ENCODE results near the gene SUSD2. TPM values are rescaled to one million over a fixed set of nuclear protein-coding genes. Genes with fewer than 3 reads are reported as not detected.

Gene SUSD2
- polyA plus RNA-seq, 1 donor (not counting 4 experiments of a cell fraction or from before 2014, with no cell fraction given): 0.01 TPM

GRCh38 chr22:24187731-24188644 lies 6.7 kb downstream of the SUSD2 start:
- H3K4me2 ChIP-seq (ENCODE audit: control insufficient read depth, extremely low read depth, insufficient read depth, low read depth, low read length): no peak overlapping the region
- FAIRE-seq: no peak
- H3K9me1 ChIP-seq (ENCODE audit: control insufficient read depth, extremely low read depth, insufficient read depth, low read length): no peaks in the 10 kb centered on the region
- no peak overlapping the region for H3K9ac ChIP-seq (ENCODE audit: control insufficient read depth, extremely low read depth, insufficient read depth, low read length)
- no peaks in the 10 kb centered on the region for H3K9me3 ChIP-seq (ENCODE audit: control insufficient read depth, low read depth, low read length)
- no peaks in the 10 kb centered on the region for H3K79me2 ChIP-seq (ENCODE audit: control insufficient read depth, insufficient read depth, low read length)
- peaks cover 10% of the 10 kb centered on the region for H3K4me1 ChIP-seq (ENCODE audit: control insufficient read depth, extremely low read depth, insufficient read depth, low read length)
- no peak overlapping the region for H2AFZ ChIP-seq (ENCODE audit: control insufficient read depth, low read length)
- no peak overlapping the region for H3K27ac ChIP-seq (ENCODE audit: control insufficient read depth, insufficient read depth, low read length)
- no peak for DNase-seq (ENCODE audit: low read depth, low spot score)
- no peaks in the 10 kb centered on the region for H3K27me3 ChIP-seq (ENCODE audit: control insufficient read depth, extremely low read depth, insufficient read depth, low read length)
- no peaks in the 10 kb centered on the region for H3K36me3 ChIP-seq (ENCODE audit: control insufficient read depth in 2 of 2, extremely low read depth in 1 of 2, insufficient read depth in 2 of 2, low read length in 2 of 2)
- H3K4me3 ChIP-seq (ENCODE audit: control insufficient read depth in 2 of 3, extremely low read depth in 1 of 3, insufficient read depth in 2 of 3, low read depth in 1 of 3, low read length in 3 of 3): no peak overlapping the region
- H4K20me1 ChIP-seq (ENCODE audit: control insufficient read depth, extremely low read depth, insufficient read depth, low read length): no peaks in the 10 kb centered on the region
- TF ChIP-seq EZH2 (IDR thresholded peaks at IDR 0.05; ENCODE audit: low read length) (no peak), CTCF (optimal IDR thresholded peaks at IDR 0.05 in 1 of 3, IDR thresholded peaks at IDR 0.05 in 1 of 3, conservative IDR thresholded peaks at IDR 0.05 in 1 of 3; ENCODE audit: extremely low read depth in 1 of 3, insufficient read depth in 2 of 3, low read length in 3 of 3) (no peak)
- dilution Hi-C loops (cut with MboI; ENCODE audit: extremely low pct_ligation_motif_present, low sequenced_read_pairs): no loop called here

- Histone ChIP-seq H3K4me1 (ENCODE audit: control insufficient read depth, extremely low read depth, insufficient read depth, low read length) (peaks cover 10% of the 10 kb centered on the region), H3K9ac (ENCODE audit: control insufficient read depth, extremely low read depth, insufficient read depth, low read length) (no peak overlapping the region), H3K4me3 (ENCODE audit: control insufficient read depth in 2 of 3, extremely low read depth in 1 of 3, insufficient read depth in 2 of 3, low read depth in 1 of 3, low read length in 3 of 3) (no peak overlapping the region), H3K27me3 (ENCODE audit: control insufficient read depth, extremely low read depth, insufficient read depth, low read length) (no peaks in the 10 kb centered on the region), H3K27ac (ENCODE audit: control insufficient read depth, insufficient read depth, low read length) (no peak overlapping the region), H2AFZ (ENCODE audit: control insufficient read depth, low read length) (peak overlapping the region; percentile 89), H3K9me3 (ENCODE audit: control insufficient read depth, low read depth, low read length) (no peaks in the 10 kb centered on the region), H3K36me3 (ENCODE audit: control insufficient read depth in 2 of 2, extremely low read depth in 1 of 2, insufficient read depth in 2 of 2, low read length in 2 of 2) (no peaks in the 10 kb centered on the region), H4K20me1 (ENCODE audit: control insufficient read depth, extremely low read depth, insufficient read depth, low read length) (no peaks in the 10 kb centered on the region), H3K9me1 (ENCODE audit: control insufficient read depth, extremely low read depth, insufficient read depth, low read length) (no peaks in the 10 kb centered on the region), H3K4me2 (ENCODE audit: control insufficient read depth, extremely low read depth, insufficient read depth, low read depth, low read length) (peak overlapping the region; percentile 54), H3K79me2 (ENCODE audit: control insufficient read depth, insufficient read depth, low read length) (no peaks in the 10 kb centered on the region)
- no peak for FAIRE-seq
- no peak for DNase-seq (ENCODE audit: low read depth, low spot score)
- dilution Hi-C loops (cut with MboI; ENCODE audit: extremely low pct_ligation_motif_present, low sequenced_read_pairs): no loop called here
- TF ChIP-seq EZH2 (IDR thresholded peaks at IDR 0.05; ENCODE audit: low read length): no peak
- TF ChIP-seq CTCF (optimal IDR thresholded peaks at IDR 0.05 in 1 of 3, IDR thresholded peaks at IDR 0.05 in 1 of 3, conservative IDR thresholded peaks at IDR 0.05 in 1 of 3; ENCODE audit: extremely low read depth in 1 of 3, insufficient read depth in 2 of 3, low read length in 3 of 3): no peak
Observed at GRCh38 chr22:24188705-24189248, 7.5 kb downstream of the SUSD2 start.

Measured in keratinocyte (primary cell).